ENCODE data around the gene MRPS26.

Gene MRPS26

DNA sequence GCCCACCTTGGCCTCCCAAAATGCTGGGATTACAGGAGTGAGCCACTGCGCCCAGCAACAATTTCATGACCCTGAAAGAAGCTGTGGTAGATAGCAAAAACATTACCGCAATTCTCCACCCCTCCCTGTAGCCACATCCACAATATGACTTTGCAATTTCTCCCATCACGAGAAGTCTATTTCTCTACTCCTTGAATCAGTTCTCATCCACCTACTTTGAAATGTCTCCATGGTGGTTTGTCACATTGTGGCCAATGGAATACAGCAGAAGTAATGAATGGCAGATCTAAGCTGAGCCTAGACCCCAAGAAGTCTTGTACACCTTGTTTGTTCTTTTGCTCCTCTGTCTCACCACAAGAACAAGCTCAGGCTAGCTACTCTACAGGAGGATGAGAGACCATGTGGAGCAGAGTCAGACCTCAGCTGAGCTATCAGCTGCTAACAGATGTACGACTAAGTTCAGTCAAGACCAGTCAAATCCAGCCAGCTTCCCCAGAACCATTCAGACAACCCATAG, 31.8 kb downstream of the MRPS26 start:
- no peak for DNase-seq

DNA sequence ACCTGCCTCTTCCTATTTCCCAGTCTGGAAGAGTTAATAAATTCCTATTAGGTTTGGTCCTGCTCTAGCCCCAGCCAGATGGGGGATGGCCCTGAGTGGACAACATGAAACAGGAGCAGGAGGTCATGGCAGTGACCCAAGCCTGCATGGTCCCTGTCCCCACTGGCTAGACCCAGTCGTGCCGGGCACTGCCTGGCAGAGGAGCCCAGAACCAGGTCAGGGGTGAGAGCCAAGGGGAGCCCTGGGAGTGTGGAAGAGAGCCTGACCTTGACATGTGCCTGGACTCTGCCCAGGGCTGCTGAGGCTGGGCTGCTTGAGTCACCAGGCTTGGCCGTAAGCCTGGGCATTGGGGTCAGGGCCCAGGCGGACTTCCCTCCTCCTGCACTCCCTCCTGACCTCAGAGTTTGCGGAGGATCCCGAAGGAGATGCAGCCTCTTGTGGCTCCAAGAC, 35.1 kb downstream of the MRPS26 start:
- no peak for DNase-seq

DNA sequence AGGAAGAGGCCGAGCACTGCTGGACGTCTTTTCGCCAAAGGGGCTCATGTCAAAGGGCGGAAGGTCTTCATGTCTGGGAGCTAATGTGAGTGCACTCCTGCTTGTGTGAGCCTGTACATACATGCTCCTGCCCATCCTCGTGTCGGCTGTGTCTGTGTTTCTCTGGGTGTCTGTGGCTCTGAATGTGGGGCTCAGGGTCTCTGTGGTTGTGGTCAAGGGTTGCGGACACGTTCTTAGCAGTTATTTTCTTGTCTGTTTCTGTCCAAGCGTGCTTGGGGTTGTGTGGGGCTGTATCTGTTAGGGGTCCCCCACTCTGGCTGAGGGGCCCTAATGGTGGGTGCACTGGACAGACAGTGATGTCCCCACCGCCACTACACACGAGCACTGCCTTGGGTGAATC, 35.8 kb downstream of the MRPS26 start:
- no peak for DNase-seq

DNA sequence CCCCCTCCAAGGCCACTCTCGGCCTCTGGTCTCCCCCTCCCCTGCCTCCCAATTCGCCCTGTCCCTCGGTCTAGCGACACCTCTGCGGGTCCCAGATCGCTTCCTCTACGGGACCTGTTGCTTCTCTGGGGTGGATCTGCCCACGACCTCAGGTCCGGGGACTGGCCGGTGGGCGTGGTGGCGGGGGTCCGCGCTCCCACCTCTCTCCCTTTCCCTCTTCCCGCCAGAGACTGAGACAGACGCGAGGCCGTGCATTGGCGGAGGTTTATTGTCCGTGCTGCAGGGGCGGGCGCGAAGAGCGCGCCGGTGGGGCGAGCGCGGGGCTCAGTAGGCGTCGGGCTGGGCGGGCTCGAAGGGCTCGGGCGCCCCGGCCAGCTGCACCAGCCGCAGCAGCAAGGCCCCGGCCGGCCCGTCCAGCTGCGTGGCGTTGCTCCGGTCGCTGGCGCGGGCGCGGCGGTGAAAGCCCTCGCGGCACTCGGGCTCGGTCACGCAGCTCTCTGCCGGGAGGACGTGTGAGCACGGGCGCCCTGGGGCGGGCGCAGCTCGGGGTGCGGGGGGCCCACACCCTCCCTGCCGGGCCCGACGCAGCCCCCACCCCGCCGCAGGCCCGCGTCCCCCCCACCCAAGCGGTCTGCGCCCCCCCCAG, 36.6 kb downstream of the MRPS26 start:
- DNase-seq = no peak

DNA sequence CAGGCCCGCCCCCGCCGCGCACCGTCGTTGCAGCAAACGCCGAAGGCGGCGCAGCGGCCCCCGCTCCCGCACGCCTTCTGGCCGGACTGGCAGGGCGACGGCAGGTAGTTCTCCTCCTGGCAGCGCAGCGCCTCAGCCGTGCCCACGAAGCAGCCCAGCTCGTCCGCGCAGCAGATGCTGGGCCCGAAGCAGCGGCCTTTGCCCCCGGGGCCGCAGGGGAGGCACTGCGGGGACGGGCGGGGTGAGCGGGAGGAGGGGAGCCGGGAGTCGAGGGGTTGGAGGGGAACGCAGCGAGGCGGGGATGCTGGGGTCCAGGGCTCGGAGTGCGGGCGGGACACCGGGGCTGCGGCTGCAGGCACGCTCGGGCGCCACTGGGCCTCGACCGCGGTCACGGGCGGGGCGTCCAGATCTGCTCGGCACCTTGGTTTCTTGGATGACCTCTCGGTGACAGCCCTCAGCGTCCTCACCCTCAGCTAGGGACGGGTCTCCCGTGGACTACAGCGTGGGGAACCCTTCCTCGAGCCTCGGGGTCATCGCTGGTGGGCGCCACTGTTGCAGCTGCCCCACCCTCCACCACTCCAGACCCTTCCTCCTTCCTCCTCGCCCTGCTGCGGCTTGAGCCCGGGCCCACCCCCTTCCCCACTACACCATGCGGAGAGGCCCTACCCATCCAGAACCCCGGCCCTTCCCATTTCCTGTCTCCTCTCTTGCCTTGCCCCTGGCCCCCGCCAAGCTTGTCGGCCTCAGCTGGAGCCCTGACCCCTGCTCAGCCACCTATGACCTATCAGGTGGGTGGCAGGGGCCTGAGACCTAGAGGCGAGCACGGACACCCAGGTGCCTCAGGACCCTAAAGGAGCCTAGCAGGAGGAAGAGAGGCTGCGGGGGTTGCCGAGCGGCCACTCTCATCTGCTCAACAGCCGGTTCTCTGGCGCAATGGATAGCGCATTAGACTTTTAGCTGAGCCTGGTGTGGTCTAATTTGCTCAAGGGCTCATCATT, 37.4 kb downstream of the MRPS26 start:
- DNase-seq = no peak

DNA sequence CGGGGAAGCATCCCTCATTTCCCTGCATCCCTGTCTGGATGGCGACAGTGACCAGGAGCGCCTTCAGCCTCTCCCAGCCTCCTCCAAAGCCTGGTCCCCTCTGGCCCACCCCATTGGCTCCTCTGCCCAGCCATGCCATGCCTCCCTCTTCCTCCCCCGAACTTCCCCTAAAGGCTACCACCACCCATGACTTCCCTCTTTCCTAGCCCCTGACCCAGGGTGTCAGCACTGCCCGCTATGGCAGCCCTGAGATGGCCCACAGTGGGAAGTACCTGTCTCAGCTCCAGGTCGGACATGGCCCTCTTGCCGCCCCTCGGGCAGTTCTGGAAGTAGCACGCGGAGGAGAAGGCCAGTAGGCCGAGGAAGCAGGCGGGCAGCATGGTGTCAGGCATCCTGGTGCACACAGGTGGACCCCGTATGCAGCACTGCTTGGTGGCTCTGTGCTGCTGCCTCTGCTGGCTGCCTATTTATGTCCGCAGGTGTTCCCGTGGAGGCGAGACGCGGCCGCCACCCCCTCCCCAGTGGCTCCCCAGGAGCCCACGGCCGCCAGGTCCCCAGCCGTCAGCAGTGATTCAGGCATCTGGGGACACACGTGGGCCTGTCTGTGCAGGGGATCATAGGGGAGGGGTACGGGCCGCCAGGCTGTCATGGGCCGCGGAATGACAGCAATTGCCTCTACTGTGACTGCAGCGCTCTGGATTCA, 38.6 kb downstream of the MRPS26 start, which contains the start of gene AVP:
Gene AVP, minus strand, starts transcription at position 442 of the 703 bp plus-strand sequence. Its CDS starts 50 bp downstream, at position 392.
- DNase-seq = no peak

DNA sequence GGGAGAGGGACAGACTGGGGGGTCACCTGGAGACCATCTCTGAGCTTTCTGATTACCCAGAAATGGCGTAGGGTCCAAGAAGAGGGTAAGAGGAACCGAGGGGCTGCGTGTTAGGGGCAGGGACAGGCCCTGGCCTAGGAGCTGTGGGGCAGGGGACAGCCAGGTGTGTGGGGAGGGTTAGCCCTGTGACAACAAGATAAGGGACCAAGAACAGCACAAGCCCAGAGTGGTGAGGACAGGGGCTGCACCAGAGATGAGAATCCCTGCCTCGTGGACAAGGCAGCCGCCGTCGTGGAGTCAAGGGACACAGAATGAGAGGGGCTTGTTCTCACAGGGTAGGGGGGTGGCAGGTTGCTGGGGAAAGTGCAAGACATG, 39.1 kb downstream of the MRPS26 start:
- no peak for DNase-seq

DNA sequence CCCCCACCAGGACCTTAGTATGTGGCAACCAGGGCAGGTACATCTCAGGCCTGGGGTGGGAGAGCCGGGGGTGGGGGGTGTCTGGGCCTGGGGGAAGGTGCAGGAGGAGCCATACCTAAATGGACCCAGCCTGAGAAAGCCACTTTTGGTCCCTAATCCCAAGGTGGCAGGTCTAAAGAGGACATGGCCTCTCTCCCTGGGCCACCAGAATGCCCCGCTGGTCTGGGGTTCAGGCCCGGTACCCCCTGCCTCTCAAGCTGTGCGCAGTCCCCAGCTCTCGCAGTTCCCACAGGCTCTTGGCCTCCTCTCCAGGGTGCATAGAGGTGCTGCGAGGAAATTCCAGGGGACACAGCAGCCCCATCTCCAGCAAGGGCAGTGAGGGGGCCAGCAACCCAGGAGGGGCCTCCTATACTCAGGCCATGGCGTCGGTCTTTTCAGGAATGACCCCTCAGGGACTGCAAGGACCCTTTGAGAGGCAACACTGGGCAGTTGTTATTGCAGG, 39.8 kb downstream of the MRPS26 start:
- no peak for DNase-seq

DNA sequence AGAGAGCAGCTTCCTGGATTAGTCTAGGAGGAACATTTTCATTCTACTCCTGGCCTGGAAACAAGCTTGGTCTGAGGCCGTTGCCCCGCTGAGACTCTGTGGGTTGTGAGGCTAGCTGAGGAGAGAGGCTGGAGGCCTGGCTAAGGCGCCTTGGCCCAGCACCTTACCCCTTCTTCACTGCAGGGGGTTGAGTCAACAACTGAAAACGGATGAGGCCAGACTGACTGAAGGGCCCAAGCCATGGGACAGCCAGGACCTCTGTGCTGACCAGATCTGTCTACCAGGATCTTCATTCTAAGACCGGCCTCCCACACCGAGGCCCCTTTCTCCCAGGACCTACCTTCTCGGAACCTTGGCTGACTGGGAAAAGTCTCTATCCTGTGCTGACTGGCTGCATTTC, 42.2 kb downstream of the MRPS26 start:
- no peak for DNase-seq

DNA sequence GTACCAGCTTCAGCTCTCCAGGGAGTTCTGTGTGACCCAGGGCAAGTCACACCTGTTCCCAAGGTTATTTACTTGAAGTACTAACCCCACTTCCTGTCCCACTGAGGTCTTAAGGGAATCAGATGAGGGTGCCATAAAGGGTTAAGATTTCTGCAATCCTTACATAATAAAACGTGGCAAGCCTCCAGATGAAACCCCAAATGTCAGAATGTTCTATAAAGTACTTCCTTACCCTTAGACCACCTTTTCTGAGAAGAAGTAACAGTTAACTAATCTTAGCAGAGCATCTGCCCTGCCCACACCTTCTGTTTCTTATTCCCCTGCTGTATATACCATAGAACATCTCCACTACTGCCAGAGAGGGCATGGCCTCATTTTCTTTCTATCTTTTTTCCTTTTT, 44.7 kb downstream of the MRPS26 start:
- no peak for DNase-seq

DNA sequence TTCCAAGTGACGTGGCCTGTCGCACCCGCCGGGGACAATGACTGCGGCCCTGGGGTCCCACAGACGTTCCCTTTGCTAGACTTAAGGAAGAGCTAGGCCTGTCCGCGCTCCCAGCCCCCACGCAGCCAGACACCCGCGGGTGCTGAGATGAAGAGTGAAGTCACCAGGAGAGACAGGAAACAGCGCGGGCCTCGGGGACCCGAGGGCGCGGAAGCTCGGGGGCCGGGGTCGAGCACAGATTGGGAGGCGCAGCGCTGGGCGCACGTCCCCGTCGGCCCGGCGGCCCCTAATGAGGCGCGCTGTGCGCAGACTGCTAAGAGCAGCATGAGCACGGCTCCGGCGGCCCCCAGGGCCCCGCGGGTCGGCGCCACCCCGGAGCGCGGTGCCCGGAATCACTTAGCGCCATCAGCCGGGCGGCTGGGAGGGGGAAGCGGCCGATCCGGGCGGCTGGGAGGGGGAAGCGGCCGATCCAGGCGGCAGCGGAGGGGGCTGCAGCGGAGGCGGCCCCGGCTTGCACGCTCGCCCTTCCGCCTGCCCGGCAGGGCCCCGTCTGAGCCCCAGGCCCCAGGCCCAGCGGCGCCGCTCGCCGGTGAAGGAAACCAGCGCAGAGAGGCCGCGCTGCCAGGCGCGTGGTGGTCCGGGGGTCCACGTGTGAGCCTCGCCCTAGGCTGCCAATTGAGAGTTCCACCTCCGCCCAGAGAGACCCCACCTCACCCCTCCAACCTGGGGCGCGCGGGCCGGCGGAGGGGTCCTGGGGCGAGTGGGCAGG, 46.9 kb downstream of the MRPS26 start:
- peak; percentile 29 to 60 for DNase-seq

DNA sequence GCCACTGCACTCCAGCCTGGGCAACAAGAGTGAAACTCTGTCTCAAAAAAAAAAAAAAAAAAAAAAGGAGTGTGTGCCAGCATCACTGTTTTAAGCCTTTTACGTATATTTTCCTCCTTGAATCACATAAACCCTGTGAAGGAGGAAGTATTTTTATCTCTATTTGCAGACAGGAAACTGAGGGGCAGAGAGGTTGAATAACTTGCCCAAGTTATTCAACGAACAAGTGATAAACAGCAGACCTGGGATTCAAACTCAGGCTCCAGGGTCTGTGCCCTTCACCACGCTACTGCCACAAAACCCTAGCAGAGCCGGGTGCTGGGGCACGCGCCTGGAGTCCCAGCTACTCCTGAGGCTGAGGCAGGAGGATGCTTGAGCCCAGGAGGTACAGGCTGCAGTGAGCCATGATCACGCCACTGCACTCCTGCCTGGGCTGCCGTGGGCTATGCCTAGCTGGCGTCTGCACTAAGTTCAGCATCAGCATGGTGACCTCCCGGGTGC, 48.1 kb downstream of the MRPS26 start:
- DNase-seq = peak; percentile 26 to 59

DNA sequence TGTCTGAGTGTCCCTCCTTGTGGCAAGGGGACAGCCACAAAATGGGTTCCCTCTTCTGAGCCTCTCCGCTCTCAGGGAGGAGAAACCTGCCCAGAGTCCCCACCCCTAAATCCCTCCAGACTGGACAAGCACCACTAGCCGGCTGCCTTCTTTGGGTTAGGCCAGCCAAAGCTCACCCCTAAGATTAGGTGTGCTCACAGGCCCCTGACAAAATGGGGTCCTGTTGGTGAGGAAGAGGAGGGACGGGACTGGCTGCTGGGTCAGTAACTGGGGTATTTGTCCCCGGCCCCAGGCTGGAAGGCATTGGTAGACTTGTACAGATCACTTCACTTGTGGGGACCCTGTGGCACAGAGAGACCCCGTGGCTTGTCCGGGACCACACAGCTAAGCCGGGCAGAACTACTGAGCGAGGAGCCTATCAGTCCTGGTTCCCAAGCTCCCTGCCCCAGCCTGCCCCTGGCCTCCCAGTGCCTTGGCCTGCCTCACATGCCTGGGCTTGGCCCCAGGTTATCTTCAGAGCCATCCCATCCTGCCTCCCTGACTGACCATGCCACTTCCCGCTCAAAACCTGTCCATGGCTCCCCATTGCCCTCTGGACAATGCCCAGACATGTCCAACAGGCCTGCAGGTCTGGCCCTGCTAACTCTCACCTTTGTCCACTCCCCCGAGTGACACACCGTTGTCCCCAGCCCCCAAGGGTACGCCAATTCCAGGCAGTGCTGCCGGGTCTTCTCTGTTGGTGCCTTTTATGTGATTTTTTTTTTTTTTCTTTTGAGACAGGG, 49.2 kb downstream of the MRPS26 start:
- no peak for DNase-seq
